Measurements from ENCODE around the gene CHD3.
A peak's percentile ranks its signal among the peaks of the same experiment; 100 is the strongest.

CHD3 gene

GRCh38 chr17:7888184-7888920, at the start of gene CHD3:
Gene CHD3, plus strand, starts transcription at chr17:7888789. Its CDS starts 212 bp downstream, at chr17:7889001.
- intact Hi-C loops (cut with DNase I) = no loop called here
- peak in 5 of 10 donors; percentile 35 to 91 (median 46) for DNase-seq

DNA sequence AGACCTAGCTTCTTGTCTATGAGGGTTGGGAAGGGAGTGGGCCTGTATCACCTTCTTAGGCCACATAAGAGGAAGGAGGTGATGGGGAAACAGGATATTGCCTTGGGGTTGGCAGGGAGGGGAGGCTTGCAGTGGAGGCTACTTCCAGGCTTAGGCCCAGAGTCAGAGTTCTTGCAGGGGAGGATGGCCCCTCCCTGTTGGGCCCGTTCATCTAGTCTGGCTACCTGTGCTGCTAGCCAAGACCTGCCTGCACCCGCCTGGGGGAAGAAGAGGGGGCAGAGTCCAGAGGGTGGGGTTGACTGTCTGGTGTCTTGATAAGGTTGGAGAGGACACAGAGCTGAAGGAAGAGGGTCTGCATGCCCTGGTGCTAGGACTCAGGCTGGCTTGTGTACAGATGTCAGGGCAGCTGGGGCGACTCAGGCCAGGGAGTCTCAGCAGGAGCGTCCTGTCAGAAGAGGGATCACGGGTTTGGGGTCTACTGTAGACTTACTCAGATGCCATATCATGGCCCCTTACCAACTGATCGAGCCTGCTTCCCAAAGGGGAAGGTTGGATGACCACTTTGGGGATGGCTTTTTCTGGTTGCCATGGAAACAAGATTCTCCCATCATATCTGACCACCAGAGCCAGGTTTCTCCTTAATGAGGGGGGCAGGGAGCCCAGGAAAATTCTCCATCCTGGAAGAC, 49.3 kb upstream of the CHD3 start:
- peak in 2 of 10 donors; percentile 47 to 65 for DNase-seq
- intact Hi-C loops (cut with DNase I) = no loop called here

- intact Hi-C loops (cut with DNase I) = loop anchor here (5.0 kb wide), 1 partner anchor 92 kb away; the partner anchor contains the start of genes CNTROB and TRAPPC1
- peak in 2 of 10 donors; percentile 55 to 76 for DNase-seq
Observed at GRCh38 chr17:7839876-7840261, 48.7 kb upstream of the CHD3 start.

DNA sequence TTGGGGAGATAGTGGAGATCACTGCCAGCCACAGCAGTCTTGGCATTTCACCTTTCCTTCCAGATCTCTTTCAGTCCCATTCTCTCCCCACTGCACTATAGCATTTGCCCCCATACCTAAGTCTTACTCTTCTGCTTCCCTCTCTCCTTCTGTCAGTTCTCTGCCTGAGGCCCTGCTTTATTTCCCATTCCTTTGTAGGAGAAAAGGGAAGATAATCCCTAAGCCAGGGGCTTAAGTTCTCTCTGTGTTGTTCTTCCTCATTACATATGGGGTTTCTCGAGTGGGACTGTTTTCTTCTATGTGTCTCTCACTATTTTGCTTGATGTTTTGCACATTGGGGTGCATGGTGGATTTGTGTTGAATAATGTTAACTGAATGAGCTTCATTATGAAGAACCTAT, 48.1 kb upstream of the CHD3 start:
- no peak for DNase-seq
- intact Hi-C loops (cut with DNase I) = loop anchor here (5.0 kb wide), 1 partner anchor 92 kb away; the partner anchor contains the start of genes CNTROB and TRAPPC1

DNA sequence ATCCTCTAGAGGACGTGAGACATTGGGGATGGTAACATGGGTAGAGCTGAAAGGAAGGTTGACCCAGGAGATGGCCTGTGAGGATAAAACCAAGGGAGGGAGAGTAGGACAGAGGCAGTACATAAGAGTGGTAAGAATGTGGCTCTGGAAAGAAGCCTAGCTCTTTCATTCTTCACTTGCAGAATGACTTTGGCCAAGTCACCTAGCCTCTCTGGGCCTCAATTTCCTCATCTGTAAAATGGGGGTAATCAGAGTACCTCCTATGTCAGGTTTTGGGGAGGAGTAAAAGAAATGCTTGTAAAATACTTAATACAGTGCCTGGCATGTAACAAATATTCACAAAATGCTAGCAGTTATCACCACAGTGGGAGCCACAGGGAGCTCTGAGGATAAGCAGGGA, 47.7 kb upstream of the CHD3 start:
- no peak for DNase-seq
- intact Hi-C loops (cut with DNase I) = loop anchor here (5.0 kb wide), 1 partner anchor 91 kb away; the partner anchor contains the start of genes CNTROB and TRAPPC1

DNA sequence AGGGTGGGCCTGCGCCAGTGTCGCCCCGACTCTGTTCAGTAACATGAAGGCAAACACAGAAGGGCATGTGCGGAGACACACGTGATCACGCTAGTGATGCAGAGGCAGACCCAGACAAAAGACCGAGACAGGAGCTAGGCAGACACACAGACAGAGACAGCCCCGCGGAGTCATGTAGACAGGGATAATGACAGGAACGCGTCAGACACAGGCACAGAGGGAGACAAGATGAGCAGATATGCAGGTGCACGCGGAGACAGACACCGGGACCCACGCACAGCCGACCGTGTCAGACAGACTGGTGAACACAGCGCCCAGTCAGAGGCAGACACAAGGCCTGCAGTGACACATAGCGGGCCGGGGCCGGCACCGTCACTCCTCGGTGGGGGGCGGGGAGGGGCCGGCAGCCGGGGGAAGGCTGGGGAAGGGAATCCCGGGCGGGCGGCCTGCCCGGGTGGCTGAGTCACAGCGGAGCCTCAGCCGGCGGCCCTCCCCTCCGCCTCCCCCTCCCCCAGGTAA, 47.1 kb upstream of the CHD3 start:
- DNase-seq = peak; percentile 71 to 97 (median 82)
- intact Hi-C loops (cut with DNase I) = loop anchor here (5.0 kb wide), 1 partner anchor 91 kb away; the partner anchor contains the start of genes CNTROB and TRAPPC1

- intact Hi-C loops (cut with DNase I) = loop anchor here (5.0 kb wide), 1 partner anchor 90 kb away; the partner anchor contains the start of genes CNTROB and TRAPPC1
- peak; percentile 87 to 98 (median 91) for DNase-seq
Observed at GRCh38 chr17:7841915-7842379, 46.6 kb upstream of the CHD3 start.

- peak in 5 of 10 donors; percentile 40 to 89 (median 68) for DNase-seq
- intact Hi-C loops (cut with DNase I) = loop anchor here (5.0 kb wide), 1 partner anchor 90 kb away; the partner anchor contains the start of genes CNTROB and TRAPPC1
Observed at GRCh38 chr17:7842380-7843256, 46.0 kb upstream of the CHD3 start.

GRCh38 chr17:7843257-7843535, 45.4 kb upstream of the CHD3 start:
- intact Hi-C loops (cut with DNase I) = loop anchor here (5.0 kb wide), 1 partner anchor 89 kb away; the partner anchor contains the start of genes CNTROB and TRAPPC1

DNA sequence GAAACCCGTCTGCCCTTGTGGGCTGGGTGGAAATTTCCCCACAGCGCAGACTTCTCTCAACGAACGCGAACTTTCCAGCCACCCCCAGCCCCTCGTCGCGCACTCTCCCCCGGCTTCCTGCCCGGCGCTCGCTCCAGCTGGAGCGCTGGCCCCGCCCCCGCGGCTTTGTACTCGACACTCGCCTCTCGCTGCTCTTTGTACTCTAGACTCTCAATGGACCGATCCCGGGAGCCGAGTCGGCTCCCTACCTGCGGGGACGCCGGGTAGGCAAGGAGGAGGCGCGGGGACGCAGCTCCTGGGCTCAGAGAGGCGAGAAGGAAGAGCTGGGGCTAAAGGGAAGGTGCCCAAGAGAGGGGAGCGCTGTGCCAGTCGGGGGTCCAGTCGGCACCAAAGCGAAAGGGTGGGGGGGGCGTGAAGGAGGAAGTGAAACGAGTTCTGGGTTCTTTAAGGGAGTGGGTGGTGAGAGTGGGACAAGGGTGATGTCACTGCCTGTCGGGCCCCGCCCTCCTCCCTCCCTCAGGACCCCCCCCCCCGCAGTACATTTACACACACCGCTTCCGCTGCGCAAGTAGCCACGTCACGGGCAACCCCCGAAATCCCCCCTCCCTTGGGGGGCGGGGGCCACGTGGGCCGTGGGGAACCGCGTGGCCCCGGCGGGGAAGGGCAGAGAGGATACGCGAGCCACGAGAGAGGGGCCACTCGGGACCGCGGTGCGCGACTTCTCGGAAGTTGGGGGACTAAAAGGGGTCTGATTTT, 44.9 kb upstream of the CHD3 start:
- intact Hi-C loops (cut with DNase I) = loop anchor here (1.0 to 5.0 kb wide), 2 partner anchors 9 to 89 kb away; partner anchors contain the start of genes CNTROB, KDM6B and TRAPPC1
- DNase-seq = peak in 7 of 10 donors; percentile 51 to 94 (median 68)

More at GRCh38 chr17:7843257-7843535, 45.4 kb upstream of the CHD3 start:
- no peak for DNase-seq

GRCh38 chr17:7844292-7845154, 44.1 kb upstream of the CHD3 start:
- peak; percentile 88 to 99 (median 92) for DNase-seq
- intact Hi-C loops (cut with DNase I) = loop anchor here (1.0 to 5.0 kb wide), 2 partner anchors 10 to 88 kb away; partner anchors contain the start of genes CNTROB, KDM6B and TRAPPC1

DNA sequence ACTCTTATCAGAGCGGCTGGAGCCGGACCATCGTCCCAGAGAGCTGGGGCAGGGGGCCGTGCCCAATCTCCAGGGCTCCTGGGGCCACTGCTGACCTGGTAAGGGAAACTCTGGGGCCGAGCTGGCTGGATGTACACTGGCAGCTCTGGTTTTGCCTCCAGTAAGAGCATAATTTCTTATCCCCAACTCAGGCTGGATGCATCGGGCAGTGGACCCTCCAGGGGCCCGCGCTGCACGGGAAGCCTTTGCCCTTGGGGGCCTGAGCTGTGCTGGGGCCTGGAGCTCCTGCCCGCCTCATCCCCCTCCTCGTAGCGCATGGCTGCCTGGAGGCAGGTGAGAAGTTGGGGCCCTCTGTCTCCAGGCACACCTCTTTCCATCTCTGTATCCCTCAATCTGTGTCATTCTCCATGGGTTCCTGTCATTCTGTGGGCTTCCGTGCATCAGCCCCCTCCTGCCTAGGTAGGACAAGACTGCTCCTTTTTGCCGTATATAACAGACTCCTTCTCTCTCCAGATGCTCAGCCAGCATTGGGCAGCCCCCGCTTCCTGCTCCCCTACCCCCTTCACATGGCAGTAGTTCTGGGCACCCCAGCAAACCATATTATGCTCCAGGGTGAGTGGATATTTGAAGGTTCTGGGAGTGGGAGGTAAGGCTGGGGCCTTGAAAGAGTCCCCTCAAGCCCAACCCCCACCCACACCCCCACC, 43.1 kb upstream of the CHD3 start:
- intact Hi-C loops (cut with DNase I) = no loop called here
- DNase-seq = peak in 1 of 10 donors; percentile 55

DNA sequence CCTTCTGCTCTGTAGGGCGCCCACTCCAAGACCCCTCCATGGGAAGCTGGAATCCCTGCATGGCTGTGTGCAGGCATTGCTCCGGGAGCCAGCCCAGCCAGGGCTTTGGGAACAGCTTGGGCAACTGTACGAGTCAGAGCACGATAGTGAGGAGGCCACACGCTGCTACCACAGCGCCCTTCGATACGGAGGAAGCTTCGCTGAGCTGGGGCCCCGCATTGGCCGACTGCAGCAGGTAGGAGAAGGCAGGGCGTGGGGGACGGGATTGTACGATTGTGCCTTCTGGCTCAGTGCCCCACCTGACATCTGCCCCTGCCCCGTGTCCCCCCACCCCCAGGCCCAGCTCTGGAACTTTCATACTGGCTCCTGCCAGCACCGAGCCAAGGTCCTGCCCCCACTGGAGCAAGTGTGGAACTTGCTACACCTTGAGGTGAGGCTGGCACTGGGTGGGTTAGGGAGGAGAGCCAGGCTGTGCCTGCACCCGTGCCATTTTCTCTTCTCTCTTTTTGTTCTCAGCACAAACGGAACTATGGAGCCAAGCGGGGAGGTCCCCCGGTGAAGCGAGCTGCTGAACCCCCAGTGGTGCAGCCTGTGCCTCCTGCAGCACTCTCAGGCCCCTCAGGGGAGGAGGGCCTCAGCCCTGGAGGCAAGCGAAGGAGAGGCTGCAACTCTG, 42.4 kb upstream of the CHD3 start:
- peak in 1 of 10 donors; percentile 68 for DNase-seq
- intact Hi-C loops (cut with DNase I) = no loop called here

- intact Hi-C loops (cut with DNase I) = no loop called here
- DNase-seq = peak in 1 of 10 donors; percentile 82
Observed at GRCh38 chr17:7846765-7847661, 41.6 kb upstream of the CHD3 start.

DNA sequence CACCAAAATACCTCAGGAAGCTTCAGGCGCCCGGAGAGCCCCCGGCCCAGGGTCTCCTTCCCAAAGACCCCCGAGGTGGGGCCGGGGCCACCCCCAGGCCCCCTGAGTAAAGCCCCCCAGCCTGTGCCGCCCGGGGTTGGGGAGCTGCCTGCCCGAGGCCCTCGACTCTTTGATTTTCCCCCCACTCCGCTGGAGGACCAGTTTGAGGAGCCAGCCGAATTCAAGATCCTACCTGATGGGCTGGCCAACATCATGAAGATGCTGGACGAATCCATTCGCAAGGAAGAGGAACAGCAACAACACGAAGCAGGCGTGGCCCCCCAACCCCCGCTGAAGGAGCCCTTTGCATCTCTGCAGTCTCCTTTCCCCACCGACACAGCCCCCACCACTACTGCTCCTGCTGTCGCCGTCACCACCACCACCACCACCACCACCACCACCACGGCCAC, 40.4 kb upstream of the CHD3 start:
- intact Hi-C loops (cut with DNase I) = no loop called here
- DNase-seq = peak in 1 of 10 donors; percentile 75

GRCh38 chr17:7848739-7849129, 39.9 kb upstream of the CHD3 start:
- peak in 1 of 10 donors; percentile 83 for DNase-seq
- intact Hi-C loops (cut with DNase I) = no loop called here
